ENCODE measurements around the gene DIPK1A. TPM values are rescaled to one million over a fixed set of nuclear protein-coding genes. Genes with fewer than 3 reads are reported as not detected.

The DIPK1A gene
- total RNA-seq, 1 experiment from 2014 or later = 3.8 TPM

- Histone ChIP-seq H3K4me2 (ENCODE audit: insufficient read depth, insufficient read length, low read length) (no peak overlapping the region), H2BK20ac (ENCODE audit: low read depth, low read length, poor library complexity, severe bottlenecking) (no peak overlapping the region), H3T11ph (ENCODE audit: low read length) (no peak overlapping the region), H3K14ac (ENCODE audit: insufficient read depth, low read length) (no peak overlapping the region), H2AK5ac (ENCODE audit: insufficient read length, low read length) (no peak overlapping the region), H2BK15ac (ENCODE audit: low read depth, low read length) (no peak overlapping the region), H4K20me1 (ENCODE audit: control insufficient read depth, insufficient read depth, insufficient read length) (no peaks in the 10 kb centered on the region), H4K8ac (replicated peaks; ENCODE audit: insufficient read length, low read depth, low read length) (no peak overlapping the region), H3K79me1 (ENCODE audit: insufficient read depth, low read depth, low read length, poor library complexity, severe bottlenecking) (no peaks in the 10 kb centered on the region), H2AFZ (ENCODE audit: low read length) (no peak overlapping the region), H2BK5ac (ENCODE audit: insufficient read length, low read length) (no peak overlapping the region), H3K9me3 (ENCODE audit: control insufficient read depth, low read depth, low read length) (no peaks in the 10 kb centered on the region), H2BK120ac (ENCODE audit: low read depth, low read length, poor library complexity, severe bottlenecking) (no peak overlapping the region), H3K4ac (ENCODE audit: low read depth, low read length) (no peak overlapping the region), H3K23me2 (ENCODE audit: insufficient read length, low read depth, low read length, poor library complexity, severe bottlenecking) (no peaks in the 10 kb centered on the region), H3K27me3 (ENCODE audit: insufficient read depth, low read length) (no peaks in the 10 kb centered on the region), H3K27ac (ENCODE audit: insufficient read length, low read depth, low read length) (no peak overlapping the region), H4K91ac (ENCODE audit: insufficient read length, low read depth, low read length) (no peak overlapping the region), H3K79me2 (ENCODE audit: insufficient read depth, low read length) (no peaks in the 10 kb centered on the region), H2BK12ac (ENCODE audit: insufficient read length, low read depth, low read length) (no peak overlapping the region), H3K56ac (ENCODE audit: insufficient read length, low read depth, low read length) (no peak overlapping the region), H3K9ac (ENCODE audit: extremely low read depth, insufficient read length, low read length) (no peak overlapping the region), H4K5ac (ENCODE audit: insufficient read length, low read depth, low read length) (no peak overlapping the region), H3K4me1 (ENCODE audit: insufficient read depth, low read length) (no peaks in the 10 kb centered on the region), H3K18ac (ENCODE audit: insufficient read length, low read depth, low read length) (no peak overlapping the region), H3K23ac (ENCODE audit: insufficient read length, low read depth, low read length) (no peak overlapping the region)
- WGBS (ENCODE audit: extremely low coverage, insufficient read length, low lambda C conversion rate) = no CpG with 5 or more reads among the region's 4 CpGs
- Mint-ChIP-seq H3K9me3 (no peaks in the 10 kb centered on the region), H3K4me1 (peaks cover 2 to 4% of the 10 kb centered on the region in 2 experiments; a peak in 2 of 4 replicates), H3K27ac (no peak overlapping the region), H3K36me3 (ENCODE audit: insufficient read depth in 1 of 3, low read depth in 3 of 3) (no peaks in the 10 kb centered on the region), H3K4me3 (no peak overlapping the region), H3K27me3 (ENCODE audit: low read depth) (no peaks in the 10 kb centered on the region)
- DNase-seq = no peak
- no peak for TF ChIP-seq CTCF (conservative IDR thresholded peaks at IDR 0.05)
Observed at GRCh38 chr1:92862605-92863004, 98.7 kb downstream of the DIPK1A start.

Measured in H9 (cell line).